NCI-H2029 (cell line): ENCODE results near the gene EP300.

Experiments
- DNase-seq: peaks from one replicate; lab custom pipeline; 2025; lab: John Stamatoyannopoulos, UW

Gene EP300

GRCh38 chr22:41206719-41207118 lies 114.3 kb downstream of the EP300 start:
- no peak for DNase-seq

GRCh38 chr22:41215409-41215808 lies 123.0 kb downstream of the EP300 start:
- no peak for DNase-seq

GRCh38 chr22:41215926-41216325 lies 123.5 kb downstream of the EP300 start:
- no peak for DNase-seq

- peak; percentile 57 for DNase-seq
Measured at GRCh38 chr22:41216984-41217383, 124.6 kb downstream of the EP300 start.

- peak; percentile 64 for DNase-seq
Measured at GRCh38 chr22:41217553-41218157, 125.3 kb downstream of the EP300 start.

- no peak for DNase-seq
Measured at GRCh38 chr22:41222846-41223507, 130.6 kb downstream of the EP300 start.

GRCh38 chr22:41223535-41223934 lies 131.1 kb downstream of the EP300 start:
- DNase-seq = no peak

- no peak for DNase-seq
Measured at GRCh38 chr22:41226723-41227655, 134.6 kb downstream of the EP300 start.

- no peak for DNase-seq
Measured at GRCh38 chr22:41229215-41229614, 136.8 kb downstream of the EP300 start.
